Measurements from ENCODE around the gene ZFYVE19. TPM values are rescaled to one million over a fixed set of nuclear protein-coding genes. Genes with fewer than 3 reads are reported as not detected.
A peak's percentile ranks its signal among the peaks of the same experiment; 100 is the strongest.

ZFYVE19 gene
- total and polyA plus RNA-seq, 3 experiments from 2014 or later = 22.3 to 25.5 (median 22.5) TPM

DNA sequence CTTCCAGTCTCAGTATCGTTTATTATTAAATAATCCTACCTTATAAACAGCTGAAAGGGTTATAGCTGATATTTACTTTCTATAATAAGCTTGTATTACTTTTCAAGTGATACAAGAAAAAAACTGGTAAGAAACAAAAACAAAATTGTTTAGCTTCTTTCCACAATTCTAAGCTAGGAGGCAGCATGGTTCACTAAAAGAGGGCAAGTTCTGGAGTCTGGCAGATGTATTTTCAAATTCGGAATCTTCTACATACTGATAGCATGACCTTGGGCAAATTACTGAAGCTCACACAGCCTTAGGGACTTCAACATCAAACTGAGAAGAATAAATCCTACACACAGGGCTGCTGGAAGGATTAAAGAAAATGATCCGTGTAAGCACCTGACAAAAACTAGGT, 21.7 kb upstream of the ZFYVE19 start:
- POLR2A ChIA-PET = no interaction called here
- Mint-ChIP-seq H3K27ac (peak overlapping the region in 1 of 8 donors; percentile 14), H3K4me3 (no peak overlapping the region), H3K36me3 (peaks cover 0 to 12% (median 2%) of the 10 kb centered on the region in 3 donors), H3K9me3 (no peaks in the 10 kb centered on the region), H3K4me1 (peaks cover 22 to 36% (median 29%) of the 10 kb centered on the region in 3 donors), H3K27me3 (no peaks in the 10 kb centered on the region)
- no peak for DNase-seq
- Histone ChIP-seq H3K36me3 (ENCODE audit: insufficient read depth, low read length) (peaks cover 1% of the 10 kb centered on the region), H3K27ac (ENCODE audit: low read depth, low read length) (no peak overlapping the region), H3K4me1 (ENCODE audit: insufficient read depth, low read length) (peaks cover 17% of the 10 kb centered on the region), H3K4me3 (ENCODE audit: low read length) (no peak overlapping the region), H3K27me3 (ENCODE audit: insufficient read depth, low read length, poor library complexity, severe bottlenecking) (no peaks in the 10 kb centered on the region), H3K9me3 (ENCODE audit: low read length) (no peaks in the 10 kb centered on the region)
- CTCF ChIA-PET = interaction anchor here (1.1 to 6.3 kb wide), 9 partner anchors 14 to 107 kb away, joined by 3 to 65 read pairs (median 4); partner anchors contain the start of genes GCHFR, RAD51 and ZFYVE19

DNA sequence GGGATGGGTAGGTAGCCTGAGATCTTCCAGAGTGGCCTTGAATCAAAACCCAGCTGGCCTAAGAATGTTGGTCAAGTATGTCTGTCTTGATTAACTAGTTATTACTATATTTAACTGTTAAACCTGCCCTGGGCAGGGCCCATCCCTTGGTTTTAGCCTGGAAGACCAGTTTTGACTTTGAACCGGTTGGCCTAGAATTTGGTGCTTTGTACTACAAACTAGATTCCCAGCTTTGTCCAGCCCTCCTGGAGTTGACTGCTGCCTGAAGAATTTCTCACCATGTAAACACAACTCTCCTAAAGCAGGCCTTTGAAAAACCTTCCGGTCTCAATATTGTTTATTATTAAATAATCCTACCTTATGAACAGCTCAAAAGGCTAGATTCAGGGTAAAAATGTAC, 21.1 kb upstream of the ZFYVE19 start:
- Histone ChIP-seq H3K9me3 (ENCODE audit: low read length) (no peaks in the 10 kb centered on the region), H3K4me3 (ENCODE audit: low read length) (no peak overlapping the region), H3K4me1 (ENCODE audit: insufficient read depth, low read length) (peaks cover 17% of the 10 kb centered on the region), H3K36me3 (ENCODE audit: insufficient read depth, low read length) (no peaks in the 10 kb centered on the region), H3K27me3 (ENCODE audit: insufficient read depth, low read length, poor library complexity, severe bottlenecking) (no peaks in the 10 kb centered on the region), H3K27ac (ENCODE audit: low read depth, low read length) (no peak overlapping the region)
- Mint-ChIP-seq H3K4me3 (no peak overlapping the region), H3K27me3 (no peaks in the 10 kb centered on the region), H3K27ac (no peak overlapping the region), H3K36me3 (peaks cover 0 to 10% (median 2%) of the 10 kb centered on the region in 3 donors), H3K9me3 (no peaks in the 10 kb centered on the region), H3K4me1 (peaks cover 22 to 36% (median 29%) of the 10 kb centered on the region in 3 donors)
- CTCF ChIA-PET = interaction anchor here (1.1 to 6.3 kb wide), 8 partner anchors 14 to 107 kb away, joined by 3 to 65 read pairs (median 4); partner anchors contain the start of genes GCHFR, RAD51 and ZFYVE19
- POLR2A ChIA-PET = interaction anchor here (0.6 kb wide), 1 partner anchor 32 kb away, joined by 6 read pairs; no protein-coding TSS in a partner anchor
- DNase-seq = no peak

DNA sequence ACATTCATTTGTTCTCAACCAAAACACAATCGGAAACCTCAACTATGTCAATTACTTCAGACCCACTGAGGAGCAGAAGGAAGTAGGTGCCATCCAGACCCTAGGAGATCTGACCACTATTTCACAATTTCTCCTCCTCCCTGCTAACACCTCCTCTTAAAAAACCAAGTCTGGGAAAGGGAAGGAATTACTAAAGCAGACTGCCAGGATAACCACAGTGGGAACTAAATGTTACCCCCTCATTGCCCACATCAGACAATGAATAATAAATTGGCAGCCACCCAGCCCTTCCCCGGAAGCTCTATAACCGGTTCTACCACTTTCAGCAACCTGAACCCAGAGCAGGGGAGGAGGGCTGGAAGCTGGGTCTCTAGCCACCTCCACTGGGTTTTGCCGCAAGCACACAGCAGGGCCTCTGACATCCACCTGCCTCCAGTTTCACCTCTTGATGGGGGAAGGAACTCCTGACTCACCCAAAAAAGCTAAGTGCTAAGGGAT, 19.5 kb upstream of the ZFYVE19 start:
- H3K27me3 Mint-ChIP-seq = no peaks in the 10 kb centered on the region

DNA sequence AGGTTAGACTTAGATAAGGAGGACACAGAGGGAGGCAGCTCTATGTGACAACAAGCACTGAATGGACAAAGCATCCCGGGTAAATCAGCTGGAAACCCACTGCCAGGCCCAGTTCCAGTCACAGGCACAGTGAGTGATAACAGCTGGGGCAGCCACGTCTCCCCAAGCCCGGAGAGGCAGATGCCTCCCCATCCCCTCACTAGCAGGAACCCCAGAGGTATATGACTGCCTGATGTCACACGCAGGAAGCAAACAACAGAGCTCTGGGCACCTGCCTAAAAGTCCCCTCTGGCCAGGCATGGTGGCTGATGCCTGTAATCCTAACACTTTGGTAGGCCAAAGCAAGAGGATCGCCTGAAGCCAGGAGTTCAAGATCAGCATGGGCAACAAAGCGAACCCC, 18.9 kb upstream of the ZFYVE19 start:
- POLR2A ChIA-PET = interaction anchor here (1.0 to 1.1 kb wide), 2 partner anchors 19 to 24 kb away, joined by 3 to 4 read pairs; partner anchors contain the start of genes DNAJC17, GCHFR and ZFYVE19

More for the DNA sequence above, 19.5 kb upstream of the ZFYVE19 start:
- H3K36me3 ChIP-seq (ENCODE audit: insufficient read depth, low read length) = no peaks in the 10 kb centered on the region
- peak overlapping the region; percentile 40 to 92 (median 78) for H3K27ac Mint-ChIP-seq
- H3K9me3 ChIP-seq (ENCODE audit: low read length) = no peaks in the 10 kb centered on the region
- ChIA-PET POLR2A (interaction anchor here (1.0 to 1.1 kb wide), 2 partner anchors 20 to 24 kb away, joined by 3 to 4 read pairs; partner anchors contain the start of genes DNAJC17, GCHFR and ZFYVE19), CTCF (interaction anchor here (0.9 to 1.7 kb wide), 8 partner anchors 9 to 198 kb away, joined by 3 to 5 read pairs (median 4); no protein-coding TSS in a partner anchor)
- H3K9me3 Mint-ChIP-seq = no peaks in the 10 kb centered on the region
- peaks cover 0 to 17% (median 7%) of the 10 kb centered on the region in 3 donors for H3K36me3 Mint-ChIP-seq
- peak in 4 of 5 donors; percentile 15 to 69 (median 39) for DNase-seq
- H3K4me1 Mint-ChIP-seq = peaks cover 22 to 35% (median 29%) of the 10 kb centered on the region in 3 donors
- no peak overlapping the region for H3K4me3 ChIP-seq (ENCODE audit: low read length)
- H3K4me3 Mint-ChIP-seq = peak overlapping the region in 6 of 7 donors; percentile 33 to 66 (median 39)
- H3K27ac ChIP-seq (ENCODE audit: low read depth, low read length) = no peak overlapping the region
- H3K27me3 ChIP-seq (ENCODE audit: insufficient read depth, low read length, poor library complexity, severe bottlenecking) = no peaks in the 10 kb centered on the region
- peaks cover 17% of the 10 kb centered on the region for H3K4me1 ChIP-seq (ENCODE audit: insufficient read depth, low read length)

DNA sequence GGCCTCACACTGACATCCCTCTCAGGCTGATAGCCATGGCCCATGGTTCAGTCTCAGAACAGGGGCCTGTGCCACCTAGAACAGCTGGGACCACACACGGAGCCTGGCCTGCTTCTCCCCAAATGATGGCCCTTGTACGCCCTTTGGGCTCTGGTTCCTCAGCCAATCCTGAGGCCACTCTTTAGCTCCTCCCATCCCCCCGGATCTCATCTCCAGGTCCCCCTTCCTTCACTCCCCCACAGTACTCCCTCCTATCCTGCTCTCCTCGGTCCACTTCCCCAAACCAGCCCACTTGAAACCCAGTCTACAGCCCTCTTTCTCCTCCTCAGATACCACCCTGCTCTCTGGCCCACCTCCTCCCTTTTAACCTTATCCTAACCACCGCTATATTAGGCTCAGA, 17.8 kb upstream of the ZFYVE19 start:
- H3K4me1 ChIP-seq (ENCODE audit: insufficient read depth, low read length) = peaks cover 17% of the 10 kb centered on the region
- H3K4me3 Mint-ChIP-seq = peak overlapping the region in 2 of 7 donors; percentile 19 to 80
- no peaks in the 10 kb centered on the region for H3K9me3 ChIP-seq (ENCODE audit: low read length)
- H3K4me1 Mint-ChIP-seq = peaks cover 28 to 33% (median 32%) of the 10 kb centered on the region in 3 donors
- ChIA-PET POLR2A (no interaction called here), CTCF (interaction anchor here (1.0 kb wide), 1 partner anchor 271 kb away, joined by 3 read pairs; no protein-coding TSS in a partner anchor)
- no peaks in the 10 kb centered on the region for H3K27me3 ChIP-seq (ENCODE audit: insufficient read depth, low read length, poor library complexity, severe bottlenecking)
- H3K27ac ChIP-seq (ENCODE audit: low read depth, low read length) = no peak overlapping the region
- H3K36me3 ChIP-seq (ENCODE audit: insufficient read depth, low read length) = no peaks in the 10 kb centered on the region
- no peaks in the 10 kb centered on the region for H3K9me3 Mint-ChIP-seq
- DNase-seq = no peak
- no peaks in the 10 kb centered on the region for H3K27me3 Mint-ChIP-seq
- H3K27ac Mint-ChIP-seq = peak overlapping the region in 2 of 8 donors; percentile 23 to 29
- peaks cover 0 to 26% (median 11%) of the 10 kb centered on the region in 3 donors for H3K36me3 Mint-ChIP-seq
- no peak overlapping the region for H3K4me3 ChIP-seq (ENCODE audit: low read length)

More for the DNA sequence above, 18.9 kb upstream of the ZFYVE19 start:
- Mint-ChIP-seq H3K4me3 (no peak overlapping the region), H3K9me3 (no peaks in the 10 kb centered on the region), H3K27ac (peak overlapping the region in 7 of 8 donors; percentile 40 to 84 (median 75)), H3K36me3 (peaks cover 0 to 18% (median 7%) of the 10 kb centered on the region in 3 donors), H3K4me1 (peaks cover 20 to 30% (median 24%) of the 10 kb centered on the region in 3 donors), H3K27me3 (no peaks in the 10 kb centered on the region)
- Histone ChIP-seq H3K4me3 (ENCODE audit: low read length) (no peak overlapping the region), H3K36me3 (ENCODE audit: insufficient read depth, low read length) (no peaks in the 10 kb centered on the region), H3K9me3 (ENCODE audit: low read length) (no peaks in the 10 kb centered on the region), H3K27me3 (ENCODE audit: insufficient read depth, low read length, poor library complexity, severe bottlenecking) (no peaks in the 10 kb centered on the region), H3K27ac (ENCODE audit: low read depth, low read length) (no peak overlapping the region), H3K4me1 (ENCODE audit: insufficient read depth, low read length) (peaks cover 17% of the 10 kb centered on the region)
- DNase-seq = peak in 1 of 5 donors; percentile 35
- CTCF ChIA-PET = interaction anchor here (0.9 to 1.7 kb wide), 9 partner anchors 9 to 270 kb away, joined by 3 to 5 read pairs (median 4); no protein-coding TSS in a partner anchor

DNA sequence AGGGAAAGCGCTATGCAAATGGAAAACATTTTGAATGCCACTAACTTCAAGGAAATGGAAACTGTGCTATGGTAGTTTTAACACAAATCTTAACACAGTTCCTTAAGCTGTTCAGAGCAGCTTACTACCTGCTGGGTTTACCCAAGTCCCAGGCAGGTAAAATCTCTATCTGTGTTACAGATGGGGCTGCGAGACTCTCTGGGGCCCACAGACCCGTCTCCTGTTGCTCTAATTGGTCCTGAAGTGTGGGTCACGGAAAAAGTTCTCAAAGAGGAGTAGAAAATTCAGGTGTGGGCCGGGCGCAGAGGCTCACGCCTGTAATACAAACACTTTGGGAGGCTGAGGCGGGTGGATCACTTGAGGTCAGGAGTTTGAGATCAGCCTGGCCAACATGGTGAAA, 16.9 kb upstream of the ZFYVE19 start:
- POLR2A ChIA-PET = no interaction called here
- H3K4me3 ChIP-seq (ENCODE audit: low read length) = no peak overlapping the region
- Mint-ChIP-seq H3K27me3 (no peaks in the 10 kb centered on the region), H3K4me3 (no peak overlapping the region), H3K4me1 (peaks cover 28 to 33% (median 32%) of the 10 kb centered on the region in 3 donors), H3K9me3 (no peaks in the 10 kb centered on the region), H3K27ac (no peak overlapping the region), H3K36me3 (peaks cover 0 to 23% (median 11%) of the 10 kb centered on the region in 3 donors)
- CTCF ChIA-PET = interaction anchor here (3.0 kb wide), 1 partner anchor 8 kb away, joined by 12 read pairs; no protein-coding TSS in a partner anchor
- DNase-seq = peak in 1 of 5 donors; percentile 25
- no peaks in the 10 kb centered on the region for H3K36me3 ChIP-seq (ENCODE audit: insufficient read depth, low read length)
- H3K9me3 ChIP-seq (ENCODE audit: low read length) = no peaks in the 10 kb centered on the region
- peaks cover 17% of the 10 kb centered on the region for H3K4me1 ChIP-seq (ENCODE audit: insufficient read depth, low read length)
- no peak overlapping the region for H3K27ac ChIP-seq (ENCODE audit: low read depth, low read length)
- no peaks in the 10 kb centered on the region for H3K27me3 ChIP-seq (ENCODE audit: insufficient read depth, low read length, poor library complexity, severe bottlenecking)

DNA sequence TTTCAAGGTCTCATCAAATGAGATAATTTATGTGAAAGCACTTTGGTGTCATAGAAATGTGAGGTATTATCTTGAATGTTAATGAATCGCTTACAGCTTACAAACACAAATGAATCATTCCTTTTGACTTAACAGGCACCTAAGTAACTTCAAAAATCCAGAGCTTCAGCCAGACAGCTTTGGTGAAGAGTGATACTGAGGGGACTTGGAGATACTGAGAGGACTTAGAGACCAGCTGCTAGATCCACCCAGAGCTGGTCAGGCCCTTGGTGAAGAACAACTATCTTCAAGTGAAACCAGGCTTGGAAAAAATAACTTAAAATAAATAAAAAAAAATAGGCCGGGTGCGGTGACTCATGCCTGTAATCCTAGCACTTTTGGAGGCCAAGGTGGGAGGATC, 16.2 kb upstream of the ZFYVE19 start:
- H3K4me1 ChIP-seq (ENCODE audit: insufficient read depth, low read length) = peaks cover 17% of the 10 kb centered on the region
- H3K4me3 ChIP-seq (ENCODE audit: low read length) = no peak overlapping the region
- no peak overlapping the region for H3K27ac ChIP-seq (ENCODE audit: low read depth, low read length)
- CTCF ChIA-PET = interaction anchor here (3.0 kb wide), 1 partner anchor 9 kb away, joined by 12 read pairs; no protein-coding TSS in a partner anchor
- Mint-ChIP-seq H3K27ac (no peak overlapping the region), H3K27me3 (no peaks in the 10 kb centered on the region), H3K4me3 (no peak overlapping the region), H3K36me3 (peaks cover 0 to 21% (median 9%) of the 10 kb centered on the region in 3 donors), H3K9me3 (no peaks in the 10 kb centered on the region), H3K4me1 (peaks cover 28 to 37% (median 32%) of the 10 kb centered on the region in 3 donors)
- H3K9me3 ChIP-seq (ENCODE audit: low read length) = no peaks in the 10 kb centered on the region
- DNase-seq = peak in 1 of 5 donors; percentile 1
- POLR2A ChIA-PET = no interaction called here
- H3K27me3 ChIP-seq (ENCODE audit: insufficient read depth, low read length, poor library complexity, severe bottlenecking) = no peaks in the 10 kb centered on the region
- no peaks in the 10 kb centered on the region for H3K36me3 ChIP-seq (ENCODE audit: insufficient read depth, low read length)

DNA sequence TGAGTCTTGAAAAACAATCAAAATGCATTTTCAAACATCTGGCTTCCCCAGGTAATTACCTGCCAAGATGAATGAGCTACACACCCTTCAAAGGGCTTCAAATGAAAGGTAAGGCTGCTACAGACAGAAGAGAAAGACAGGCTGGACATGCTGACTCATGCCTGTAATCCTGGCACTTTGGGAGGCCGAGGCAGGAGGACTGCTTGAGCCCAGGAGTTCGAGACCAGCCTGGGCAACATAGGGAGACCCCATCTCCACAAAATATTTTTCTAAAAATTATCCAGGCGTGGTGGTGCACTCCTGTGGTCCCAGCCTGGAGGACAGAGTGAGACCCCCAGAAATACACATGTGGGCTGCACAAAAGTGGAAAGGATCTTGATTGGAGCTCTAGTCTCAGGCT, 14.5 kb upstream of the ZFYVE19 start:
- no peak overlapping the region for H3K4me3 Mint-ChIP-seq
- no peak for DNase-seq
- CTCF ChIA-PET = interaction anchor here (3.0 kb wide), 1 partner anchor 10 kb away, joined by 12 read pairs; no protein-coding TSS in a partner anchor

More for the DNA sequence above, 14.5 kb upstream of the ZFYVE19 start:
- H3K4me3 ChIP-seq (ENCODE audit: low read length) = no peak overlapping the region
- no peaks in the 10 kb centered on the region for H3K36me3 ChIP-seq (ENCODE audit: insufficient read depth, low read length)
- POLR2A ChIA-PET = no interaction called here
- Mint-ChIP-seq H3K27ac (peak overlapping the region in 1 of 8 donors; percentile 15), H3K4me1 (peaks cover 24 to 31% (median 30%) of the 10 kb centered on the region in 3 donors), H3K9me3 (no peaks in the 10 kb centered on the region), H3K36me3 (peaks cover 0 to 25% (median 9%) of the 10 kb centered on the region in 3 donors), H3K27me3 (no peaks in the 10 kb centered on the region)
- H3K9me3 ChIP-seq (ENCODE audit: low read length) = no peaks in the 10 kb centered on the region
- H3K4me1 ChIP-seq (ENCODE audit: insufficient read depth, low read length) = peaks cover 9% of the 10 kb centered on the region
- no peak overlapping the region for H3K27ac ChIP-seq (ENCODE audit: low read depth, low read length)
- H3K27me3 ChIP-seq (ENCODE audit: insufficient read depth, low read length, poor library complexity, severe bottlenecking) = no peaks in the 10 kb centered on the region
